Stimulated activated CD4-positive, alpha-beta T cell treated with anti-CD3 and anti-CD28 coated beads, Interleukin-4, amount 100 ng/mL, for 24 hours (primary cell): ENCODE measurements around the gene GPR156.
"Not testable (repeated sequence)": the region's sequence is repeated elsewhere in the genome, so short reads cannot be mapped to it uniquely, and the experiment has no call there.

ENCODE experiments used
- DNase-seq: peaks from one replicate; pipeline ENCODE4 v3.0.0-alpha.2; 2020

The GPR156 gene

DNA sequence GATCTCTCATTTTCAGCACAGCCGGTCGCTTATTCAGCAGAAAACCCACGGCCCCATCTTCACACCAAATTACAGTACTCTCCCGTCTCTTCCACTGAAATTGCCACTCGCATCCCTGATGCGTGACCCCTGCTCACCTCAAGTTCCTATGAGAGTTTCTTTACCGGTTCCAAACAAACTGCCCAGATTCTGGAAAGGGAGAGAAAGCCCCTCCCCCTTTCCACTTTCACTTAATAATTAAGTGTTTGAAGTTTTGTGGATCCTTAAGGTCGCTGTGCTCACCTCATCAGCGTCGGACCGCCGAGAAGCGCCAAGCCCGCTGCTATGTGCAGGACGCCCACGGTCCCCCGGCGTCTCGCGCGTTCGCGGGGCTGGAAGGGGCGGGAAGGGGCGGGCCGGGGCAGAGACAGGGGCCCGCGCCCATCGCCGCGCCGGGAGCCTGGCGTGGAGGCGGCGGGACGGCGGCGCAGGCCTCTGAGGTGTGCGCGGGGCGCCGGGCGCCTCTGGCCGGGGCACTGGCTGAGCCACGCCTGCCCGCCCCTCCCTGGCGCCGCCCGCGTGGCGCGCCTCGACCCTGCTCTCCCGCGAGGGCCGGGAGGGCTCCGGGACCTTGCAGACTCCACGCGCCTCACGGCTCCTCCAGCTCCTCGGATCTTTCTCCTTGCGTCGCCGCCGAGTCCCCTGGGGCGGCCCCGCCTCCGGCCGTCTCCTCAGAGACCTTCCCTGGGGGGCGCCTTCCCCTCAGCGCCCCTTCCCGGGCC, at the start of gene GPR156:
TSS of gene GPR156 (minus strand) at position 476 of the 761 bp plus-strand sequence. CDS start 41,124 bp downstream, outside the sequence.
- no peak for DNase-seq

DNA sequence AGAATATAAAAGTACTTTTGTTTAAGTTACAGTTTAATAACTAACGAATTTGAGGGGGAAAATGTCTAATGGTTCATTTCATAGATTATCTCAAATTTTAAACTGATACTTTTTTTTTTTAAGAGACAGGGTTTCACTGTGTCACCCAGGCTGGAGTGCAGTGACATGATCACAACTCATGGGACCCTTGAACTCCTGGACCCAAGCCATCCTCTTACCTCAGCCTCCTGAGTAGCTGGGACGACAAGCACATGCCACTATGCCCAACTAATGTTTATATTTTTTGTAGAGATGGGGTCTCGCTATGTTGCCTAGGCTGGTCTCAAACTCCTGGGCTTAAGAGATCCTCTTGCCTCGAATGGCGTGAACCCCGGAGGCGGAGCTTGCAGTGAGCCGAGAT, 47.6 kb upstream of the GPR156 start:
- DNase-seq, result no peak

DNA sequence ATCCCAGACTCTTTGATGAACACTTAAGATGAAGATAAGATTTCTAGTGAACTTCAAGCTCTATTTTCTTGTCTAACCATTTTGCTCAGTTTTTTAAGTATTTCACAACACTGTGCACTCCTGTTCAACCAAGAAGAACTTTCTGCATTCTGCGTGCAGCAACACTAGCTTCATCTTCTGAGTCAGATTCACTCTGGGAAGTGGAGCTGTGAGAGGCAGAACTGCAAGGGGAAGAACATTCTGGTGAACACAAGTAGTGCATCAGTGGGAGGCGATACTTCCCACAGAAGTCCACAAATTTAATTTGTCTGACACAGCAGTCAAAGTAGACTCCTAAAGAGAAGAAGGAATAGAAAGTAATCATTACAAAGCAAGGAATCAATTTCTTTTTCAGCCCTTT, 46.1 kb upstream of the GPR156 start:
- no peak for DNase-seq

DNA sequence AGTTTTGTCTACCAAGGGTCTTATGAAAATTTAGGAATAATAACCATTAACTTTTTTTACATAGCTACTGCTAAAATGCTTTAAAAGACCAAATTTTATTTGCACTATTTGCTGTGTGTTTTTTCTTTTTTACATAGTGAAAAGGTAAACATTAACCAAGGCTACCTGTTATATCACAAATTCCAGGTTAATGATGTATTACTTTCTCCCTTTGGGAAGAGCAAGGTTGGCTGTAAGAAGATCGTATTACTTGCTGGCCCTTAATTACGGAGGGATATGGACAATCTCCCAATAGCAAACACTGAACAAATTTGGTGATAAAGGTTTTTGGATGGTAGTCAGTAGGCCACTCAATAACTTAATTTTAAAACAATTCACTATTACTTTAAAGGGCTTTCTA, 41.8 kb upstream of the GPR156 start:
- DNase-seq, result no peak

DNA sequence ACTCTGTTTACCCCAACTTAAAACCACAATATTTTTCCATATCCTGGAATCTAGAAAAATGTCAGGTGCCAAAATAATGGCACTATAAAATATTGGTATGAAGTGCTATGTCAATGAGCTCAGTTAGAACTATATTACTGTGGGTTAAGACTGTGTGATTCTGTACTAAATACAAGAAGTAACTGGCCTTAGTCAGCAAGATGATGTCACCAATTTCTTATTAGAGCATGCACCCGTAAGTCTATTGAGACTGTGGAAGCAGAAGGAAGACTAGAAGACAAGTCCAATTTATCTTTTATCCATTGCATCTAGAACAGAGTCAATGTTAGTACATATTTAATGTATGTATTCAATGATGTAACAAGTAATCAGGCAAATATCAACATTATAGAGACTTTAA, 39.2 kb upstream of the GPR156 start:
- DNase-seq, result no peak

DNA sequence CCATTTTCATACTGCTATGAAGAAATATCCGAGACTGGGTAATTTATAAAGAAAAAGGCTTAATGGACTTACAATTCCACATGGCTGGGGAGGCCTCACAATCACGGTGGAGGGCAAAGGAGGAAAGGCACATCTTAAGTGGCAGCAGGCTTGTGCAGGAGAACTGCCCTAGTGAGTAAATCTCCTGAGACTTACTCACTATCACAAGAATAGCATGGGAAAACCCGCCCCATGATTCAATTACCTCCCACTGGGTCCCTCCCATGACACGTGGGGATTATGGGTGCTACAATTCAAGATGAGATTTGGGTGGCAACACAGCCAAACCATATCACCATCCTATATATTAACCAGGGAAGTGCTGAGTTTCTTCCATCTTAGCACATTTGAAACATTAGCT, 38.7 kb upstream of the GPR156 start:
- peak; percentile 48 for DNase-seq

DNA sequence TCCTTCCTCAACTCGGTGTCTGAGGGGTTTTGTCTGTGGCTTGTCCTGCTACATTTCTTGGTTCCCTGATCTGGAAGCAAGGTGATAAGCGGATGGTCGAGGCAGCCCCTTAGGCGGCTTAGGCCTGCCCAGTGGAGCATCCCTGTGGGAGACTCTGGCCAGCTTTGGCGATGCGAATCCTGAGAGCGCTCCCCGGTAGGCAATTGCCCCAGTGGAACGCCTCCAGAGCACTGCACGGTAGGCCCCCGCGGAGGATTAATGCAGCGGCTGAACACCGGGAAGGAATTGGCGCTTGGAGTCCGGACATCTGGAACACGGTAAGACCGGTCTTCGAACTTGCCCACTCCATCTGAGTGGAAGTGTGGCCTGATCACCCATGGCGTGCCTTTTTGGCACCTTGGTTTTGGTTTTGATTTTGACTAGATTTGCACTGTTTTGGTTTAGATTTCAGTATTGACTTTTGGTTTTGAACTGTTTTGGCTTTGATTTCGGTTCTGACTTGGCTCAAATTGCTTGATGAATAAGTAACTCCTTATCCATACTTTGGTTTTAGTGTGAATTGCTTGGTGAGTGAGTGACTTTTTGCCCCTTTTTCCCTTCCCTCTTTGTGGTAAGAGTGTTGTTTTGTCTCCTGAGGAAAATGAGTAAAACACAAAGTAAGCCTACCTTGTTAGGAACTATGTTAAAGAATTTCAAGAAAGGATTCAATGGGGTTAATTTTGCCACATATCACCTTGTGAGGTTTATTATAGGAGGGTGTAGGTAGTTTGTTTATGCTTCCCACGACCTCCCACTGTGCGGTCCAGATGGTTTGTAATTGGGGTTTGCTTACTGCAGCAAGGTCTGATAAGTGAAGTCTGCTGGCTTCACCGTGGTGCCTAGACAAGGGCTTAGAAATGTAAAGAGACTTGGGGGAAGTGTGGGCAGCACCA, 27.1 kb upstream of the GPR156 start:
- DNase-seq, result no peak

DNA sequence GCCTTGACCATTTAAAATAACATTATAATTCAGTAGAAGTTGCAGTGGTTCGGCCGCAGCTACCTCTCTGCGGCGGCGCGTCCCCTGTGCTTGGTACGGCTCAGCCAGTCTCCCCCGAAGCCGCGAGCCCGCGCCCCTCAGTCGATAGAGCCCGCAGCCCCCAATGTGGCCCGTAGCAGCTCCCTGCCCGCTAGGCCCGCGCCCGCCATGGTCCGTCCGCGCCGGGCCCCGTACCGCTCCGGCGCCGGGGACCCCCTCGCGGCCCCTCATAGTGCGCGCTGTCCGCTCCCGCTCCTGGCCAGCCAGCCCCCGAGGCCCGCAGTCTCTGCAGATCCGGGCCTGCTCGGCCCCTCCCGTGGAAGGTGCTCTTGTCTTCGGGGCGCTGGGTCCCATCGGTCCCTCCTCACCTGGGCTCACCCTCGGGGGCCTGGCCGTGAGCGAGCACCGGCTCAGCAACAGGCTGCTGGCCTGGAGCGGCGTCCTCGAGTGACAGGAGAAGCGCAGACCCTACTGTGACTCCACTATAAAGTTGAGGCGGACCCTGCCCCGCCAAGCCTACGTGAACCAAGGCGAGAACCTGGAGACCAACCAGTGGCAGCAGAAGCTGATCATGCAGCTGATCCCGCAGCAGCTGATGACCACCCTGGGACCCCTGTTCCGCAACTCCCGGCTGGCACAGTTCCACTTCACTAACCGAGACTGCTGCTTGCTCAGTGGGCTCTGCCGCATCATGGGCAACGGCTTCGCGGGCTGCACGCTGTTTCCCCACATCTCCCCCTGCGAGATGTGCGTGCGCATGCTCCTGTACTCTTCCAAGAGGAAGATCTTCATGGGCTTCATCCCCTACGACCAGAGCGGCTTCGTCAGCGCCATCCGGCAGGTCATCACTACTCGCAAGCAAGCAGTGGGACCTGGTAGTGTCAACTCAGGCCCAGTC, 21.8 kb upstream of the GPR156 start:
- no peak for DNase-seq

DNA sequence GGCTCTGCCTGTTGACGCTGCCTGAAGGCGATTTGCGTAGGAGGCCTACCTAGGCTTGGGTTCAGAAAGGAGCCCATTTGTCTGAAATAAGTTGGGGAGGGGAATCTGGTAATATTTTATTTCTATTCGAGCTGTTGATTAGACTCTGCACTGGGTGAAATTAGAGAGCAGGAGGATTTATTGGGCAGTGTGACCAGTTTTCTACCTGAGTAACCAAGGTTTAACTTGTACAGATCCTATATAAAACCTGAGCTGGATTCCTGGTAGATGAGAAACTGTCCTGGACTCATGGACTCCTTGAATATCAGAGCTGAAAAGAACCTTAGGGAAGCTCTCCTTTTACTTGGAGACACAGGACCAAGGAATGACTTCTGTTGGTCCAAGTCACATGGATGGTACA, 19.6 kb upstream of the GPR156 start:
- DNase-seq, result no peak

DNA sequence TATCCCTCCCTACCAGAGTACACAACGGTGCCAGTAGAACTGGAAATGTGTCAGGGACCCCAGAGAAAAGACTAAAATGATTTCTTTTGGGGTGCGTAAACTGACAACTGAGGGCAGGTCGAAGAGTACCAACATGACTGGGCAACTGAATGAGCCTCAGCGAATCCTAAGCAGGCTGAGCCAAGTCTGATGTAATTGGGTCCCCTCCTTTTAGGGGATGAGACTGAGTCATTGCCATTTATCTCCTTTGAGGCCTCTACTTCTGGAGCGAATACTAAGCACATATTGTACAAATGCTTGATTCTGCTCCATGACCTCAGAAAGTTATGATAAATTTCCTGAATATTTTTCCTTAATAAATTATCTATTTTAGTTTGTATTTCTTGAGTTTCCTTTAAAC, 17.3 kb upstream of the GPR156 start:
- DNase-seq, result no peak

DNA sequence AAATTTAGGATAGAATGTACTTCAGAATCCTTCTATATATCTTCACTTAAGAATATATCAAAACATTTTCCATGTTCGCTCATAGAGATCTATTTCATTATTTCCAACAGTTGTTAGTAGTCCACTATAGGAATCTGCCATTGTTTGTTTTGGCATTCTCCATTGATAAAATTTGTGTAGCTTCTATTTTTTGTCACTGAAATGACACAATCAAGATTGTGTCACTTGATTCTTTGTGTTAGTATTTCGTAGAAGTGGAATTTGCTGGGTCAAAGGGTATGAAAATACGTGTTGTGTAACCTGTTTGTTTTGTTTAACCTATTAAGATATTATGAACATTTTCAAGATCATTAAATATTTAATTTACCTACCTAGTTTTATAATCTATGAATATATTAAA, 15.9 kb upstream of the GPR156 start:
- DNase-seq, result no peak

DNA sequence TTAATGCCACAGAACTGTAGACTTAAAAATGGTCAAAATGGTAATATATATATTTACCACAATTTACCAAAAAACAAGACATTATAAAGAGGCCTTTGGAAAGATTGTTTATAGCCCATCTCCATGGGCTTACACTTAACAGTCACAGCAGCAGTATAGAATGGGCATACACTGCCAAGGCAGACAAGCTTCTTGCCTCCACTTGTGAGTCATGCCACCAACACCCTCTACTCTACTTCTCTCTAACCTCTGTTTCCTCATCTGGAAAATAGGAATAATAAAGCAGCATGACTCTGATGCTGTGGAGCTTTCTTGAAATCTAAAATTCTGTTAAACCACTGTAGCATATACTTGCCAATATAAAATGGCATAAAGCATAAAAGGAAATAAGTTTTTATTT, 14.4 kb upstream of the GPR156 start:
- no peak for DNase-seq

DNA sequence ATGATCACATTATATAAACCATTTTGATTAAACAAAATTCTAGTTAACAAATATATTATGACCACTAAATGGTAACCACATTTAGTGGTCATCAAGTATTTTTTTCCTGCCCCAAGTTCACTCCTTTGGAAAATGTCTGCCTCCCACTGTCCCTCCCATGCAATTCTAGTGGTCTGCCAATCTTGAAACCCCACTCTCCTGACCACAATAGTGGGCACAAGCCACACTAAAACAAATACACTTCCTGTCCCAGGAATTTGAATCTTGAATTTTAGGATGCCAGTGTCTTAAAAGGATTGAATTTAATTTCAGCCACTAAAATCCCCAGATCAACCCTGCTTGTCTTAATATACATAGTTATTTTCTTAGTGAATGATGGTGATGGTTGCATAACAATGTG, 14.0 kb upstream of the GPR156 start:
- DNase-seq, result no peak

DNA sequence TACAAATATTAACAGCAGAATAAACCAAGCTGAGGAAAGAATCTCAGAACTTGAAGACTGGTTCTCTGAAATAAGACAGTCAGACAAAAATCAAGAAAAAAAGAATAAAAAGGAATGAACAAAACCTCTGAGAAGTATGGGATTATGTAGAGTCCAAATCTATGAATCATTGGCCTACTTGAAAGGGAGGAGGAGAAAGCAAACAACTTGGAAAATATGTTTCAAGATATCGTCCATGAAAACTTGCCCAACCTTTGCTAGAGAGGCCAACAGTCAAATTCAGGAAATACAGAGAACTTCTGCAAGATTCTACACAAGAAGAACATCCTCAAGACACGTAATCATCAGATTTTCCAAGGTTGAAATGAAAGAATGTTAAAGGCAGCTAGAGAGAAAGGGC, 6.5 kb upstream of the GPR156 start:
- DNase-seq, result not testable (repeated sequence)

DNA sequence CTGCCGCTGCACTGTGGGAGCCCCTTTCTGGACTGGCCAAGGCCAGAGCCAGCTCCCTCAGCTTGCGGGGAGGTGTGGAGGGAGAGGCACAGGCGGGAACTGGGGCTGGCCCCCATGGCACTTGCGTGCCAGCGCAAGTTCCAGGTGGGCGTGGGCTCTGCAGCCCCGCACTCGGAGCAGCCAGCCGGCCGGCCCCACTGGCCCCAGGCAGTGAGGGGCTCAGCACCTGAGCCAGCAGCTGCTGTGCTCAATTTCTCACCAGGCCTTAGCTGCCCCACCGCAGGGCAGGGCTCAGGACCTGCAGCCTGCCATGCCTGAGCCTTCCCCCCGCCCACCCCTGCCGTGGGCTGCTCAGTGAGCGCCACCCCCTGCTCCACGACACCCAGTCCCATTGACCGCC, 4.6 kb upstream of the GPR156 start:
- no peak for DNase-seq

DNA sequence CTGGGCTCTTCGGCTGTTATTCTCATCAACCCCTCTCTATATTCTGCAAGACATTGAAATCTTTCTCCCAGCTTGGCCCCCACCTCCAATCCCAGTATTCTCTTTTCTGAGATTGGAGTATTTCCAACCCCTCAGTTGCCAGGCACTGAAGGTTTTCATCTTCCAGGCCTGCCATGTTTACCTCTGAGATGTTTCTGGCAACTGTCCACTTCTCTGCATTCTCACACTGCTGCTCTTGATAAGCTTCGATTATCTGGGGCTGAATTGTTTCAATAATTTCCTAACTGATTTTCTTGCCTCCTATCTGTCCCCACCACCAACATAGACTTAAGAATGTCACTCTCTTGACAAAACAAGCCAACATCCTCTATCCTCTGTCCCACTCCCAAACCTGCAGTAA, 1.4 kb upstream of the GPR156 start:
- no peak for DNase-seq

DNA sequence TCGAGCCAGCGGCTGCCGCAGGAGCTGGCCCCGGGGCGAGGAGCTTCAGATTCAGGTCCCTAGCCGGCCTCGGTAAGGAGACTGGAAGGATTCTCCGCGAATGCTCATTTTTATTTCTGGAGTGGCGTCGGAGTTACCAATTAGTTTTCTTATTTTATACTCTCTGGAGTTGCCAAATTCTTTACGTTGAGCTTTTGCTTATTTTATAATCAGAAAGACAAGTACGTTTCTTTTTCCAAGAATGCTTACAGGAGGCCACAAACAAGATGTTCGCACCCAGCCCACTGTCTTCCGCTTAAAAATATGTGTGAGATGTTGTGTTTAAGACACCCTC, 453 bp upstream of the GPR156 start:
- DNase-seq, result no peak

DNA sequence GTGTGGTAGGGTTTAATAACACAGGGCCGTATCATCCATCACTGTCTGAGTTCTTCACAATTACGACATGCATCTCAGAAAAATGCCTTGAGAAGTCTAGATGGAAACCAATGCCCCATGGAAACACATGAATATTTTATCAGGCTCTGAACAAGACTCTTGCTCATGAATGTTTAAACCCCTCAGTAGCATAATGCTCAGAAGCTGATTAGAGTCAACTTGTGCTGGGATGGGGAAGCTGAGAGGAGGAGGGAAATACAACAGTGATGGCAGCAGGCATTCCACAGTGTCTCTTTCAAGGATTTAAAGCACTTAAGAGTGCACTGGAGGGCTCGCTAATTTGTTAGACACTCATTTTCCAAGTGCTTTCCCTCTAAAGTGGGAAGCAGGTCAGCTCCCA, 3.8 kb downstream of the GPR156 start:
- DNase-seq, result no peak

DNA sequence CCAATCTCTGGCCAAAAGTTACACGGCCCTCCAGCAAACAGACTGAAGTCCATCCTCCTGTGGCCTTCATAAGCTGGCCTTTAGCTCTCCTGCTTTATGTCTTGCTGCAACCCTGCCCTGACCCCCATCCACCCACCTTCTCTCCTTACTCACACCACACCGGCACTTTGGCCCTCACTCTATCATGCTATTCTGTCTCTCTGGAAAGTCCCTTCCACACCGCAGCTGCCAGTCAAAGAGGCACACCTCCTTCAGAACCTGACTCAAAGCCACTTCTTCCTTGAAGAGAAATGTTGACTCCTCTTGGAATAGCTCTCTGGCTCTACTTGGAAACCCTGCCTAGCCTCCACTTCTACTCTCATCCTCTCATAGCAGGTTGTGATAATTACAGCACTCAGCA, 4.5 kb downstream of the GPR156 start:
- no peak for DNase-seq

DNA sequence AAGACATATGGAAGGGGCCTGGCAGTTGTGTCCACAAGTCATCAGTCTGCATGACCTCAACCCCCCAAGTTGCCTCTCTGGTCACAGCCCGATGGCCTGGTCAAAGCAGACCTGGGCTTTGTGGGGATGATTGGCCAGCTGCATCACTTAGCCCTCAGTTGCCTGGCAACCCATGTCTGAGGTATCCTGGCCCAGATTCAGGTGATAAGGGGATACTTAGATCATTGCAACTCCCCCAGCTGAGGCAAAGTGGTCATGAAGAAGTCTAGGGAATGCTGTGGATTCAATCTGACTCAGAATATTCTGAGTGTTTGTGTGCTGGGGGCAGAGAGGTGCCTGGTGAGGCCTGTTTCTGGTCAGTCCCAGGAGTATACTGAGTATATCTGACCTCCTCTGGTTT, 5.0 kb downstream of the GPR156 start:
- DNase-seq, result no peak

DNA sequence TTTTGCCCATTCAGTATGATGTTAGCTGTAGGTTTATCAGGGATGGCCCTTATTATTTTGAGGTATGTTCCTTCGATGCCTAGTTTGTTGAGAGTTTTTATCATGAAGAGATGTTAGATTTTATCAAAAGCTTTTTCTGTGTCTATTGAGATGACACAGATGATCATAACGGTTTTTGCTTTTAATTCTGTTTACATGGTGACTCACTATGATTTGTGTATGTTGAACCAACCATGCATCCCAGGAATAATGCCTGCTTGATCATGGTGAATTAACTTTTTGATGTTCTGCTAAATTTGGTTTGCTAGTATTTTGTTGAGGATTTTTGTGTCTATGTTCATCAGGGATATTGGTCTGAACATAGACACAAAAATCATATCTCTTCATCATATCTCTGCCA, 8.3 kb downstream of the GPR156 start:
- no peak for DNase-seq

DNA sequence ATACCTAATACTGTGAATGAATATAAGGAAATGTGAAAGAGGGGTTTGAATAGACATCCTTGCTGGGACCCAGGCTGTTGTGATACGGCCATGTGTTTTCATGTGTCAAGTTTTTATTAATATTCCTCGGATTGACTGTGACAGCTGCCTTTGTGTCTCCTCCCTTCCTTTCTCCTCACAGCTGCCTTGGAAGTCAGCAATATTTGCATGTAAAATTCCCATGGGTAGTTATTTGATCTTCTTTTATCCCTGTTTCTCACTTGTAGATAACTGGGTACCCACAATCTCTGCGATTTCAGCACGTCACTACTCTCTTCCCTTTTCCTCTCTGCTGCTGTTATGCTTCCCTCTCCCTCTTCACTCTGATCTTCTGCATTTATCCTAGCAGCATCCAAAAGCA, 9.4 kb downstream of the GPR156 start:
- no peak for DNase-seq

DNA sequence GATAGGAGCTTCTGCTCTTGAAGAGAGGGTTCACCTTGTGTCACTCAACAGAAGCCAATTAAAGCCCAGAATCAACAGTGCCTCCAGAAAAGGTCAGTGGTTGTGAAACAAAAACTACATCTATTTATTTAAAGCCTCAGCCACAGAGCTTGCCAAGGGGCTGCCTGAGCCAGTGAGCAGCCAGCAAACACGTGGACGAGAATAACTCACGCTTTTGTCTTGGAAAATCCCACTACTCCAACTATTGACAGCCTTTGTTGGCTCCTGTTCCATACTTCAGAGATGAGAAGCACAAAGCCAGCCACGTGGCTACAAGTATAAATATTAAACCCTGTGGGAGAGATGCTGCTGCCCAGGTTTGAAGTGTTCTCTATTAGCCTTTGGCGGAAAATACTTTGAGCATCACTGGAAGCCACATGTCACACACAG, 10.3 kb downstream of the GPR156 start:
- DNase-seq, result no peak
